B cell (primary cell): ENCODE measurements around the gene BDH2. TPM values are rescaled to one million over a fixed set of nuclear protein-coding genes. Genes with fewer than 3 reads are reported as not detected.
A peak's percentile ranks its signal among the peaks of the same experiment; 100 is the strongest.

Experiments
- ATAC-seq: fragments of 200-7000 bp; cut with Tn5 transposase; one replicate; pipeline ENCODE4 v1.10.0; 2021; ENCODE audit warnings: low read depth, mild to moderate bottlenecking, moderate number of reproducible peaks, moderate library complexity
- CTCF ChIA-PET: fragments of 350-600 bp; sonication (Branson Sonifier 250); formaldehyde crosslinking; loops from one replicate; lab custom pipeline; 2021; ENCODE audit warnings: antibody characterized with exemption, inconsistent platforms; lab: Charles Lee
- POLR2A ChIA-PET: fragments of 350-600 bp; sonication (Branson Sonifier 250); formaldehyde crosslinking; loops from one replicate; lab custom pipeline; 2021; ENCODE audit warnings: antibody characterized with exemption; lab: Charles Lee
- DNase-seq: peaks from one replicate; pipeline ENCODE4 v3.0.0; 2013
- H2AFZ ChIP-seq: 2 replicates; pipeline ENCODE4 v1.6.1; 2012; ENCODE audit warnings: mild to moderate bottlenecking, low read depth, low read length; ENCODE audit not compliant: insufficient read depth, poor library complexity, severe bottlenecking
- H3K27ac ChIP-seq, 2 donors: 1 replicate in 1 of 2; 2 replicates in 1 of 2; pipeline ENCODE4 v1.5.1; 2012 to 2013; ENCODE audit warnings: low read length in 2 of 2, mild to moderate bottlenecking in 2 of 2, moderate library complexity in 1 of 2
- H3K27me3 ChIP-seq, 4 experiments: fragments of 200-600 bp in 1 of 4; sonication (generic) in 1 of 4; replicated peaks in 1 of 4; 1 replicate in 2 of 4; 2 replicates in 2 of 4; pipeline versions ENCODE4 v1.6.1 to v1.7.0; 2013 to 2016; ENCODE audit warnings: low read length in 3 of 4, mild to moderate bottlenecking in 2 of 4, mixed read lengths in 1 of 4, moderate library complexity in 1 of 4; ENCODE audit not compliant: insufficient read depth in 4 of 4, control insufficient read depth in 3 of 4; ENCODE audit errors: control extremely low read depth in 1 of 4
- H3K36me3 ChIP-seq, 2 experiments: replicated peaks in 1 of 2; 1 replicate in 1 of 2; 2 replicates in 1 of 2; pipeline versions ENCODE4 v1.6.1 to v1.7.1; 2013; ENCODE audit warnings: low read length in 1 of 2; ENCODE audit not compliant: insufficient read depth in 2 of 2, control insufficient read depth in 1 of 2; ENCODE audit errors: control extremely low read depth in 1 of 2, extremely low read depth in 1 of 2
- H3K4me1 ChIP-seq, 2 donors: fragments of 200-600 bp in 1 of 2; sonication (generic) in 1 of 2; 1 replicate in 1 of 2; 2 replicates in 1 of 2; pipeline versions ENCODE4 v1.5.1 to v1.6.1; 2013 to 2017; ENCODE audit warnings: low read length in 2 of 2; ENCODE audit not compliant: control insufficient read depth in 2 of 2, insufficient read depth in 2 of 2
- H3K4me2 ChIP-seq: replicated peaks from 2 replicates; pipeline ENCODE3; 2012; ENCODE audit warnings: mild to moderate bottlenecking, low read depth, low read length; ENCODE audit not compliant: poor library complexity, severe bottlenecking
- H3K4me3 ChIP-seq, 5 experiments: fragments of 200-600 bp in 1 of 5; sonication (generic) in 1 of 5; 1 replicate in 3 of 5; 2 replicates in 2 of 5; pipeline versions ENCODE4 v1.5.1 to v1.7.0; 2011 to 2016; ENCODE audit warnings: low read length in 4 of 5, mild to moderate bottlenecking in 4 of 5, low read depth in 2 of 5, control low read depth in 1 of 5, moderate library complexity in 1 of 5; ENCODE audit not compliant: insufficient read depth in 1 of 5; ENCODE audit errors: control extremely low read depth in 1 of 5, extremely low read depth in 1 of 5
- H3K79me2 ChIP-seq: fragments of 200-600 bp; sonication (generic); one replicate; pipeline ENCODE4 v1.6.0; 2016; ENCODE audit warnings: low read length; ENCODE audit not compliant: control insufficient read depth, insufficient read depth
- H3K9ac ChIP-seq: fragments of 200-600 bp; sonication (generic); 2 replicates; pipeline ENCODE4 v1.6.1; 2017; ENCODE audit warnings: mild to moderate bottlenecking, low read length, moderate library complexity
- H3K9me3 ChIP-seq, 3 donors: one replicate each; pipeline versions ENCODE4 v1.6.1 to v1.7.1; 2013; ENCODE audit warnings: low read length in 2 of 3; ENCODE audit not compliant: control insufficient read depth in 2 of 3, insufficient read depth in 1 of 3; ENCODE audit errors: control extremely low read depth in 1 of 3
- H4K20me1 ChIP-seq: 2 replicates; pipeline ENCODE4 v1.6.0; 2012; ENCODE audit warnings: mild to moderate bottlenecking, low read length; ENCODE audit not compliant: insufficient read depth, control insufficient read depth, poor library complexity, severe bottlenecking
- H3K27ac Mint-ChIP-seq: one replicate; pipeline ENCODE4 v1.8.0; 2021; ENCODE audit warnings: mixed read lengths
- H3K27me3 Mint-ChIP-seq: one replicate; pipeline ENCODE4 v1.8.0; 2021; ENCODE audit warnings: mixed read lengths
- H3K4me1 Mint-ChIP-seq: one replicate; pipeline ENCODE4 v1.8.0; 2021; ENCODE audit warnings: mixed read lengths
- H3K4me3 Mint-ChIP-seq: one replicate; pipeline ENCODE4 v1.8.0; 2021; ENCODE audit warnings: mixed read lengths
- H3K9me3 Mint-ChIP-seq: one replicate; pipeline ENCODE4 v1.8.0; 2022; ENCODE audit warnings: mixed read lengths; ENCODE audit not compliant: insufficient read depth
- EZH2 ChIP-seq: IDR thresholded peaks from 2 replicates; pipeline ENCODE4 v1.6.1; 2012; ENCODE audit warnings: borderline replicate concordance, low read depth, mild to moderate bottlenecking, moderate library complexity, low read length; ENCODE audit not compliant: insufficient read depth, poor library complexity, severe bottlenecking
- WGBS: methylation state at CpG from one replicate; pipeline ENCODE4 v1.1.5; 2013; ENCODE audit warnings: missing lambda C conversion rate; ENCODE audit not compliant: insufficient coverage; 5-methylcytosine and 5-hydroxymethylcytosine counted together
- intact Hi-C: fragments of 100-400 bp; cut with micrococcal nuclease; formaldehyde crosslinking; loops from one replicate; pipeline ENCODE4 v1.10.0; 2022
- polyA plus RNA-seq: library from polyadenylated mRNA; depleted of rRNA; stranded (reverse); fragments of >200 nt; gene quantifications from 2 replicates; pipeline ENCODE4 v1.2.3, GENCODE V29; 2012
- total RNA-seq, 2 donors: library from RNA; stranded (reverse); fragments of 120-200 nt in 1 of 2; gene quantifications; 1 replicate in 1 of 2; 2 replicates in 1 of 2; pipeline versions ENCODE4 v1.2.3 to v1.2.4, GENCODE V29; 2013 to 2022
- TF ChIP-seq, protein P1 (sequence below): fragments of 200-600 bp; IDR thresholded peaks from one replicate; pipeline ENCODE4 v1.8.0; 2022; ENCODE audit warnings: antibody characterized with exemption, mild to moderate bottlenecking

The BDH2 gene
- total and polyA plus RNA-seq, 2 donors (not counting 1 experiment from before 2014, with no cell fraction given): 8.8 to 9.1 TPM

- Histone ChIP-seq H3K4me3 (peak overlapping the region; percentile 65 to 83 (median 80)), H3K9me3 (no peaks in the 10 kb centered on the region), H3K4me2 (peak overlapping the region; percentile 93), H3K36me3 (no peaks in the 10 kb centered on the region), H3K79me2 (peaks cover 37% of the 10 kb centered on the region), H3K4me1 (peaks cover 27 to 31% of the 10 kb centered on the region in 2 donors), H2AFZ (peak overlapping the region; percentile 92), H4K20me1 (no peaks in the 10 kb centered on the region), H3K9ac (peak overlapping the region; percentile 85), H3K27ac (peak overlapping the region; percentile 92), H3K27me3 (no peaks in the 10 kb centered on the region)
- intact Hi-C loops: loop anchor here (1.0 to 5.0 kb wide), 8 partner anchors 15 to 574 kb away; partner anchors contain the start of genes BDH2, CISD2, MANBA and NFKB1
- Mint-ChIP-seq H3K4me1 (peaks cover 35% of the 10 kb centered on the region), H3K4me3 (peak overlapping the region; percentile 82), H3K27me3 (no peaks in the 10 kb centered on the region), H3K27ac (peak overlapping the region; percentile 89), H3K9me3 (no peaks in the 10 kb centered on the region)
- peak; percentile 78 for DNase-seq
- CTCF ChIA-PET: interaction anchor here (0.6 to 7.9 kb wide), 7 partner anchors 10 to 644 kb away, joined by 3 to 97 read pairs (median 6); partner anchors contain the start of gene BDH2
- WGBS: under 1% methylated on average over 80 of the region's 82 CpGs
- peak; percentile 55 for ATAC-seq
- POLR2A ChIA-PET: interaction anchor here (0.5 to 2.2 kb wide), 6 partner anchors 56 to 315 kb away, joined by 3 to 9 read pairs (median 4); partner anchors contain the start of genes CISD2, MANBA, SLC9B1 and UBE2D3
- TF ChIP-seq, protein P1, sequence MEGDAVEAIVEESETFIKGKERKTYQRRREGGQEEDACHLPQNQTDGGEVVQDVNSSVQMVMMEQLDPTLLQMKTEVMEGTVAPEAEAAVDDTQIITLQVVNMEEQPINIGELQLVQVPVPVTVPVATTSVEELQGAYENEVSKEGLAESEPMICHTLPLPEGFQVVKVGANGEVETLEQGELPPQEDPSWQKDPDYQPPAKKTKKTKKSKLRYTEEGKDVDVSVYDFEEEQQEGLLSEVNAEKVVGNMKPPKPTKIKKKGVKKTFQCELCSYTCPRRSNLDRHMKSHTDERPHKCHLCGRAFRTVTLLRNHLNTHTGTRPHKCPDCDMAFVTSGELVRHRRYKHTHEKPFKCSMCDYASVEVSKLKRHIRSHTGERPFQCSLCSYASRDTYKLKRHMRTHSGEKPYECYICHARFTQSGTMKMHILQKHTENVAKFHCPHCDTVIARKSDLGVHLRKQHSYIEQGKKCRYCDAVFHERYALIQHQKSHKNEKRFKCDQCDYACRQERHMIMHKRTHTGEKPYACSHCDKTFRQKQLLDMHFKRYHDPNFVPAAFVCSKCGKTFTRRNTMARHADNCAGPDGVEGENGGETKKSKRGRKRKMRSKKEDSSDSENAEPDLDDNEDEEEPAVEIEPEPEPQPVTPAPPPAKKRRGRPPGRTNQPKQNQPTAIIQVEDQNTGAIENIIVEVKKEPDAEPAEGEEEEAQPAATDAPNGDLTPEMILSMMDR: peak; percentile 12
- no peak for TF ChIP-seq EZH2
Measured at GRCh38 chr4:103075894-103076746, 23.5 kb downstream of the BDH2 start.
